ENCODE results near the gene MYH9.
"Not testable (repeated sequence)": the region's sequence is repeated elsewhere in the genome, so short reads cannot be mapped to it uniquely, and the experiment has no call there.

MYH9 gene

DNA sequence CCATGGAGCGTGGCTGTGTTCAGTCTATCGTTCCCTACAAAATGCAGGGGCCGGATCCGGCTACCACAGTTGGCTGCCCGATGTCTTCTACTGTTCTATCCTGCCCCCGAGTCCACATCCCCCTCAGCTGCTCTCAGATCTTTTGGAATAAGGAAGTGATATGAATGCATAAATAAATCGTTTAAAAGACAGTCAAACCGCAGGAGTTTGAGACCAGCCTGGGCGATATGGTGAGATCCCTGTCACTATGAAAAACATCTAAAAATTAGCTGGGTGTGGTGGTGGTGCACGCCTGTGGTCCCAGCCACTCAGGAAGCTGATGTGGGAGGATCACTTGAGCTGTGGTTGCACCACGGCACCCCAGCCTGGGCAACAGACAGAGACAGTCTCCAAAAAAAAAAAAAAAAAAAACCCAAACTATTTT, 97.8 kb downstream of the MYH9 start:
- DNase-seq = not testable (repeated sequence)

DNA sequence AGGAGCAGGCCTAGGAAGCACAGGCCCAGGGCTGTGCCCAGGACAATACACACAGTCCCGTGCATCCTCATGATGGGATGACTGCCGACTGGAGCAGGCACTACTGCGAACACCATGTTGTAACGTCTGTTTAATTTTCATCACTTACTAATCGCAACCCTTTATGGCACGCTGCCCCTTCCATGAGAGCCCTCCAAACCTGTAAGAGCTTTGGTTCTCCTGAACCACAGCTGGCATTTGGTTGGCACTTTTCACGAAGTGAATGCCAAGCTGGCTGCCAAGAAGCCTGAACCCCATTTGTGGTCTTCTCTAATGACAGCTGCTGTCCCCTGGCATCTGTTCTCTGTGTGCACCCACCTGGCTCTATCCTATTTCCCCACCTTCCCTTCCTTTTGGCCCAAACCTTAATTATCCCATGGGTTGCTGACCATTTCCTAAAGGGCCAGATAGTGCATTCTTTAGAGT, 98.3 kb downstream of the MYH9 start:
- peak; percentile 39 for DNase-seq

DNA sequence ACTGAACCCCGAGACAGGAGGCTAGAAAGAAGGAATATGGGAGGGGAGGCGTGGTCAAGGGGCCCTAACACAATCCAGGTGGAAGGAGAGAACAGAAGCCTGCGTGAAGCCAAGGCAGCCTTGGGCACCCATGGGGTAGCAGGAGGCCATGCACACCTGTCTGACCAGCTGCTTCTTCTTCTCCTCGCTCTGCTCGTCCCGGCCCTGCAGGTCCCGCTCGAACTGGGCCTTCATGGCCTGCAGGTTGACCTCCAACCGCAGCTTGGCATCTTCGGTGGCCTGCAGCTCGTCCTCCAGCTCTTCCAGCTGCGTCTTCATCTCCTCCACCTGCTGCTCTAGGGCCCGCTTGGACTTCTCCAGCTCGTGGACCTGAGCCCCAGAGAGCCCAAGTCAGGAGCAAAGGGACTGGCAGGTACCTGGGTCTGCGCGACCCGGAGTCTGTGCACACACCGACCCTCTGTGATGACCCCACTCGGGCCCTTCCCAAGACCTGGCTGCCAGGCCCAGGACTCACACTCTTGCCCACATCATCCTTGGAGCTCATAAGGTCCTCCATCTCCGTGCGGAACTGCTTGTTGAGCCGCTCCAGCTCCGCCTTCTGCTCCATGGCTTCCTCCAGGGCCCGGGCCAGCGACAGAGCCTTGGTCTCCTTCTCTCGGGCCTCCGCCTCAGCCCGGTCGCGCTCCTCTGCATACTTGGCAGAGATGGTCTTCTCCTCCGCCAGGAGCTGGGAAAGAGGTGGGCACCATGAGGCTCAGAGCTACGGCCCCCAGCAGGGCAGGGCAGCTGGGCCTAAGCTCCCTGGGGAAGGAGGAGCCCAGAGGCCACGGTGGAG, 99.0 kb downstream of the MYH9 start:
- no peak for DNase-seq

DNA sequence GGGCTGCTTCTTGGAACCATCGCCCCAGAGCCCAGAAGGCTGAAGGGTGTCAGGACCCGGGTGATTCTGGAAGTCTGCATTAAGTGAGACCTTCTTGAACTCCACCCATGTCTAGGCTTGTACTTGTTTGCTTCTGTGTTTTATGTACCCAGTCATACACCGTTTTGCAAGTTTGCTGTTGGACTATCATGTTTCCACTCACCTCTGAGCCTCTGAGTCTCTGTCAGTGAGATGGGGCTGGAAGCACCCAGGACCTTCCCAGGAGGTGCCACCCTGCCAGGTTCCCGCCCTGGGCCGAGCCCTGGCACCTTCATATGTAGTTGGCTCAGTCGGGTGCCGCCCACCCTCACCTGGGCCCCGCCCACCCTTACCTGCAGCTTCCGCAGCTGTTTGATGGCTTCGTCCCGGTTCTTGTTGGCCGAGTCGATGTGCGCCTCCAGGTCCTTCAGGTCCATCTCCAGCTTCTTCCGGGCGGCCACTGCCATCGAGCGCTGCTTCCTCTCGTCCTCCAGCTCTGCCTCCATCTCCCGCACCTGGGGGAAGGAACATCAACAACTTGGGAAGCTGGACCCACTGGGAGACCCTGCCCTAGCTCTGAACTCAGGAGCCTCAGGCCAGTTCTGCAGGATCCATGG, 99.8 kb downstream of the MYH9 start:
- no peak for DNase-seq

DNA sequence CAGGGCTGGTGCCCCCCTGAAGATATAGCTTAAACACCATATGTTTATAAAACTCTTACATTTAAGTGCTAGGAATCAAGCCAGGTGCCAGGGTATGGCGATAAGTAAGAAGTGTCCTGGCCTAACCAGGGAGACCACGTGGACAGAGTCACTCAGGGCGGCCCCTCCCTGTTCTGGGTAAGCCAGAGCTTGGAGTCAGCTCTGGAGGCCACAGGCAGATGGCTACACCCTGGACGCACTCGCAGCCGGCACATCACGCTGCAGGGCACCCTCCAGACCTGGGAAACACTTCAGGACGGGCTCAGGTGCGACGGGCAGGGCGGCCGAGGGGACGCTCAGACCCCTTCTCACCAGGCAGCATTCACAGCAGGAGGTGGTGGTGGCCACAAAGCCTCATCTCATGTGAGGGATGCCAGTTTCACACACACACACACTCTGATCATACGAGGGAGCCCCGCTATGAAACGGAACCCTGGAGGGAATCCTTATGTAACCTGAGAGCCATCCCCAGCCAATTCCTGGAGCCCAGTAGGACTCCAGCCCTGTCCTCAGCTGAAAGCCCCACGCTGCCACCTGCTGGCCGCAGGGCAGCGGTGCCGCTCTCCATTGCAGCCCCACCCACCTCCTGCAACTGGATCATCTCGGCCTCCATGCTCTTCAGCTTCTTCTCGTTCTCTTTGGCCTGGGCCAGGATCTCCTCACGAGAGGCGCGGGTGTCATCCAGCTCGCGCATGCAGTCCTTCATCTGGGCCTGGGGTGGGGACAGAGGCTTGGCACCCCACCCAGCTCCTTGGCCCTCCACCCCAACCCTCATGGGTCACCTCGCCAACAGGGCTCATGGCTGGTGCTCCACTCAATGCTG, 101.4 kb downstream of the MYH9 start:
- DNase-seq = peak; percentile 34

DNA sequence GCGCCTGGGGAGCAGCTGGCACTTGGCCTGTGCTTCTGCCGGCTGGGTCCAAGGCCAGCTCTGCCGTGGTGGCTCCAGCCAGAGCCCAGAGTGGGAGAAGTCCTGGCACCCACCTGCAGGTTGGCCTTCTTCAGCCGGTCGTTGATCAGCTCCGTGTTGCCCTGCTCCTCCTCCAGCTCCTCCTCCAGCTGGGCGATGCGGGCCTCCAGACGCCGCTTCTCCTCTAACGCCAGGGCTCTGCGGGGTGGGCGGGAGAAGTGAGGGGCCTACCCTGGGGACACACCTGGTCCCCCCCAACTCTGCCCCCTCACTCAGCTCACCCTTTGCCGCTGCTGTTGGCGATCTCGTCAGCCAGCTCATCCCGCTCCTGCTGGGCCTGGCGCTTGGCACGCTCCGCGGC, 102.2 kb downstream of the MYH9 start:
- no peak for DNase-seq

DNA sequence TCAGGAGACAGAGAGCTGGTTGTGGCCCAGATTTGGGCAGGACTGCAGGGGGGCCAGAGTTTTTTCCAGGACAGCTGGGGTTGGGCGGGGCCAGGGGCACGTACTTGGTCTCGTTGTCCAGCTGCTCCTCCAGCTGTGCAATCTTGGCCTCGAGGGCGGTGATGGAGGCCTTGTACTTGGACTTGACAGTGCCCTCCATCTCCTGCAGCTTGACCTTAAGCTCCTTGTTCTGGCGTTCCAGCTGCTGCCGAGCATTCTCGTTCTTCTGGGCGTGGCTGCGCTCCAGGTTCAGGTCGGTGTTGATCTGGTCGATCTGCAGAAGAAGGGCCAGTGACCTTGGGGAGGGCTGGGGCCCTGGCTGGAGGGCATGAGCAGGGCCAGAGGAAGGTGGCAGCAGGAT, 102.8 kb downstream of the MYH9 start:
- no peak for DNase-seq

DNA sequence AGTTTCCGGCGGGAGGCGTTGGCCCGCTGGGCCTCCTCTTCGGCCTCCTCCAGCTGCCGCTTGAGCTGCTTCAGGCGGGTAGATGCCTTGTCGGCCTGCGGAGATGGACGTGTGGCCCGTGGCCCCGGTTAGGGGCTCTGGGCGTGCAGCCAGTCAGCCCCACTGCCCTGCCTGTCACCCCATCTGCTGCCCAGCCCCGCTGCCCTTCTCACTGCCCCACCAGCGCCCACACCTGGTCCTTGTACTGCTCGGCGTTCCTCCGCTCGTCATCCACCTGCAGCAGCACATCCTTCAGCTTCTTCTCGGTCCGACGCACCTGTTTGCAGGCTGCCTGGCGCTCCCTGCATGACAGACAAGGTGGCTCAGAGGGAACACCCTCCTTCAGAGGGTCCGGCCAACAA, 103.6 kb downstream of the MYH9 start:
- no peak for DNase-seq

DNA sequence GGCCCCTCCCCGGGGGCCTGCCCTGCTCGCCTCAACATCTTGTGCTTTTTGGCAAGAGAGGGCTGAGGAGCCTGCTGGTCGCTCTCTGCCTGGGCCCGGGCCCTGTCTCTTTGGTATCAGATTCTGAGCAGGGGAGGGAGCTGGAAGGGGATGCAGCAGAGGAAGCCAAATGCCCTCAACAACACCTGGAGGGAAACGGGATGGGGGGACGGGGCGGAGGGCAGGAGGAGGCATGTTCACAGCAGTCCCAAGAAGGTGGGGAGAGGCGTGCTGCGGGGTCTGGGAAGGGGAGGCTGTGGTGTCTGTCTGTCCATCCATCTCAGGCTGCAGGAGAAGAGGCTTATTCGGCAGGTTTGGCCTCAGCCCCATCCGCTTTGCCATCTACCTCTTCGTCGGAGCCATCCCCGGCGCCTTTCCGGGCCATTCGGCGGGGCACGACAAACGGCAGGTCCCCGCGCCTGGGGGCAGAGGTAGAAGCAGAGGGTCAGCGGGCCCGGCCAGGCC, 105.4 kb downstream of the MYH9 start:
- DNase-seq = no peak

DNA sequence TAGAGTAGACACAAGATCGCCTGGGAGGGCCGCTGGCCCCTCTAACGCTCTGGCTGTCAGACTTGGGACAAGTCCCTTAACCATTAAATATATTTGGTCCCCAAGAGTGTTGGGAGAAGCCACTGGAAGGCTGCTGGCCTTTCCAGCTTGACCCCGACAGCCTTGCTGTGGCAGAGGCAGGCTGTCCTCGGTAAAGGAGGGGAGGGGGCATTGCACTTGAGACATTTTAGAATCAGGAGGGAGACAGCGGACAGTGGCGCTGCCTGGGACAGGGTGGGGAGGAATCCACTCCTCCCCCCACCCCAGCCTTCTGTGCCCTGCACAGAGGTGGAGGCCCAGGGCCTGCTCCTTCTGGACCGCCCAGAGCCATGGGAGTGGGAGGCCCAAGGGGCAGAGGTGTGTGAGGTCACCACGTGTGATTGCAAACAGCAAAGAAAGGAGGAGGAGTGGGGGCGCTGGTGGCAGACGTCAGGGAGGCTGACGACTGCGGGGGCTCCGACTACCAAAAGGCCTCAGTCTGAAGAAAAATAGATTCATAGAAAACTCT, 105.9 kb downstream of the MYH9 start:
- no peak for DNase-seq

DNA sequence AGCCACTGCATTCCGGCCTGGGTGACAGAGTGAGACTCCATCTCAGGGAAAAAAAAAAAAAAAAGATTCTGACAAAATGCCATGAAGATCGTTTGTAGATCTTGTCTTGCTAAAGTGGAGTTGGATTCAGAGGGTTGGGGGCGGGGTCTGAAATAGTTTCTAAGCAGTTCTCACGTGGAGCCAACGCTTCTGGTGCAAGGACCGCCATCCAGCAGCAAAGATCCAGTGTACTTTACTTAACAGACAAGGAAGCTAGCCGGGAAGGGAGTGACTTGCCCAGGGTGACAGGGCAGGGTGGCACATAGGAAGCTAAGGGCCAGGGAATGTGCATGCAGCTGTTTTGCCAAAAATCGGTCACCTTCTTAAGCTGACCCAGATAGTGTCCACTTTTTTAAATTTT, 107.4 kb downstream of the MYH9 start:
- no peak for DNase-seq

DNA sequence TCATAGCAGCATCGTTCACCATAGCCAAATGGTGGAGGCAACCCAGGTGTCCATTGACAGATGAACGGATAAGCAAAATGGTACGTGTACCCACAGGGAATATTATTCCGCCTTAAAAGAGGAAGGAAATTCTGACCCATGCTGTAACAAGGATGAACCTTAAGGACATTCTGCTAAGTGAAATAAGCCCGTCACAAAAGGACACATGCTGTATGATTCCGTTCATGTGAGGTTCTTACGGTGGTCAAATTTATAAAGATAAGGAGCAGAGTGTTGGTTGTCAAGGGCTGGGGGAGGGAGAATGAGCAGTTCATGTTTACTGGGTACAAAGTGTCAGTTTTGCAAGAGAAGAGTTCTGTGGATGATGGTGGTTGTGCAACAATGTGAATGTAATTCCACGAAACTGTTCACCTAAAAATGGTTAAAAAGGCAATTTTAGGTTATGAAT, 108.5 kb downstream of the MYH9 start:
- DNase-seq = no peak

DNA sequence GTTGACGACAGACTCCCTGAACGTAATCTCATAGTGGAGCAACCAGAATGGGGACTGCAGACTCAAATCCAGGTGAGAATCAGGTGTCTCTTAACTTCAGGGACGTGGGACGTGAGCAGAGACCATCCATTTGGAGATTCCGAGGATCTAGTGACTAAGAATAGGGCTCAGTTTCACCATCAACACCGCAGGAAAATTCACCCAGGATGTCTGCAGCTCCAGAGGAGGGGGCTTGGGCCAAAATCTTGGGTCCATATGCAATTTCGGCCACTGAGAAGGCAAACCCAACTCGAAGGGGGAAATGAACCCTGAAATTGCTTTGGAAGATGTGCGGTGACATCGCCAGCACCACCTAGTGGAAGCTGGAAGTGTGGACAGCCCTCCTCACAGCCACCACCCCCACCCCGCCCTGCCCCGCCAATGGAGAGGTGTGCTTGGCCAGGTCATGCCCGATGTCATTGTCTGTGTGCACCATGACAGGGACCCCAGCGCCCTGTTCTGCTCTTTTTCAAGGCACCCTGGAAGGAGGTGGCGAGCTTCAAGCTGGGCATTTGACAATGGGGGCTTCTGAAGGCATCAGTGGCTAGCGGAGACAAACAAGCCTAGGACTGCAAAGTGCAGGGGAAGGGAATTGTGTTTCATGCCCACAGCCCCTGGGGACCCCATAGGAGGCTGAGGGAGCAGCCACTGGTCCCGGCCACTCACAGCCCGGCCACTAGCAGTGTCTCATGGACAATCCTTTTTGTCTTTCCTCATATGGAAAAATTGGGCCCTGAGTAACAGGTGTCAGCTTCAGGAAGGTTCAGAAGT, 110.1 kb downstream of the MYH9 start:
- peak; percentile 8 for DNase-seq

DNA sequence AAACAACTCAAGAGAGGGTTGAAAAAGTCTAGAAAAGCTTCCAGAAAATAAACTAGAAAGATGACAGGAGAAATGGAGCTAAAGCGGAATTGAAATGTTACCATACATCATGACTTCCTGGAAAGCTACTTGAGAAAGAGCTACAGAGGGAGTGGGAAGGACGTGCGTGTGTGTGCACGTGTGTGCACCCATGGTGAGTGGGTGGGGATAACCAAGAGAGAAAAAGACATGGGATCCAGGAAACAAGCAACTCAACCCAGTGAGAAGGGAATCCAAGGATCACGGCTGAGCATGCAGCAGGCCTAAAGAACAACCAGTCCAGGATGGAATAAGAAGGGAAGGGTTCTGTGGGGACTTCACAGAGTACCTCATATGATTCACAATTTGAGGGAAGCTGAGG, 113.2 kb downstream of the MYH9 start:
- no peak for DNase-seq

DNA sequence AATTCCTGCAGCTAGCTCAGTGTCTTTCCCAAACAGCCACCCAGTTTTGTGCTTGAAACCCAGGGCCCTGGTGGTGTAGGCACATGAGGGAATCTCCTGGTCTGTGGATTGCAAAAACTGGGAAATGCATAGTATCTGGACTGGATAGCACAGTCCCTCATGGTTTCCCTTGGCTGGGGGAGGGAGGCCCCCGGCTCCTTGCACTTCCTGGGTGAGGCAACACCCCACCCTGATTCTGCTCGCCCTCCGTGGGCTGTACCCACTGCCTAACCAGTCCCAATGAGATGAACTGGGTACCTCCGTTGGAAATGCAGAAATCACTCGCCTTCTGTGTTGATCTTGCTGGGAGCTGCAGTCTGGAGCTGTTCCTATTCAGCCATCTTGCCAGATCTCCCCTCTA, 115.8 kb downstream of the MYH9 start:
- DNase-seq = not testable (repeated sequence)

DNA sequence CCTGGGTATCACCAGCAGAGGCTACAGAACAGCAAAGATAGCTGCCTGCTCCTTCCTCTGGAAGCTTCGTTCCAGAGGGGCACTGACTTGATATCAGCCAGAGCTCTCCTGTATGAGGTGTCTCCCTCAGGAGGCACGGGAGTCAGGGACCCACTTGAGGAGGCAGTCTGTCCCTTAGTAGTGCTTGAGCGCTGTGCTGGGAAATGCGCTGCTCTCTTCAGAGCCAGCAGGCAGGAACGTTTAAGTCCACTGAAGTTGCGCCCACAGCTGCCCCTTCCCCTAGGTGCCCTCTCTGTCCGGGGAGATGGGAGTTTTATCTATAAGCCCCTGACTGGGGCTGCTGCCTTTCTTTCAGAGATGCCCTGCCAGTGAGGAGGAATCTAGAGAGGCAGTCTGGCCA, 116.5 kb downstream of the MYH9 start:
- DNase-seq = not testable (repeated sequence)

DNA sequence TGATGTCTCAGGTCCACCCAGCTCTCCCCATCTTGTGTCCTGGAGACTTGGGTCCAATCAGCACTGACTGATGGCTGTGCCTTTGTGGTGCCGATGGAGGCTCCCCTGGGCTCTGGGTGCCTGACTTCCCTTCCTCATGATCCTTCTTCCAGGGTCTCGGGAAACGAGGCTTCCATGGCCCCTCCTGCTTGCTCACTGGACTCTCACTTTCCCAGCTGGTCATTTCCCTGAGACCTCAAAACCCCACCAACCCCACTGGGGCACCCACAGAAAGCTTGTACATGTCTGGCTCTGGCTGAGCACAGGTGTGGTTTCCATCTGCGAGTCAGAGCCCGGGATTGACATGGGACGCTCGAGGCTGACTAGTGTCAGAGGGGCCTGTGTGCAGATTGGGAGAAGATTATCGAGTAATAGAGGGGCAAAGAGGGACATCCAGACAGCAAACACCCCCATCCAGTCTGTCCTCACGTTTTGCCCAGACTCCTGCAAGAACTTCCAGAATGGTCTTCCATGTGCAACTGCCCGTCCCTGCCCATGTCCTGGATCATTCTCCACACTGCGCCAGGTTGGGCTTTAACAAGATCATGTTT, 119.8 kb downstream of the MYH9 start:
- DNase-seq = no peak

DNA sequence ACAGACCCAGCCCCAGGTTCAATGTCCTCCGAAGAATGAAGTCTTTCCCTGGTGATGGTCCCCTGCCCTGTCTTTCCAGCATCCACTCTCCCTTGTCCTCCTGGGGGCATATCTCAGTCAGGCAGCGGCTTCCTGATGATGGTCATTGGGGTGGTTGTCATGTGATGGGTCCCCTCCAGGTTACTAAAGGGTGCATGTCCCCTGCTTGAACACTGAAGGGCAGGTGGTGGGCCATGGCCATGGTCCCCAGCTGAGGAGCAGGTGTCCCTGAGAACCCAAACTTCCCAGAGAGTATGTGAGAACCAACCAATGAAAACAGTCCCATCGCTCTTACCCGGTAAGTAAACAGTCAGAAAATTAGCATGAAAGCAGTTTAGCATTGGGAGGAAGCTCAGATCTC, 120.7 kb downstream of the MYH9 start:
- no peak for DNase-seq

DNA sequence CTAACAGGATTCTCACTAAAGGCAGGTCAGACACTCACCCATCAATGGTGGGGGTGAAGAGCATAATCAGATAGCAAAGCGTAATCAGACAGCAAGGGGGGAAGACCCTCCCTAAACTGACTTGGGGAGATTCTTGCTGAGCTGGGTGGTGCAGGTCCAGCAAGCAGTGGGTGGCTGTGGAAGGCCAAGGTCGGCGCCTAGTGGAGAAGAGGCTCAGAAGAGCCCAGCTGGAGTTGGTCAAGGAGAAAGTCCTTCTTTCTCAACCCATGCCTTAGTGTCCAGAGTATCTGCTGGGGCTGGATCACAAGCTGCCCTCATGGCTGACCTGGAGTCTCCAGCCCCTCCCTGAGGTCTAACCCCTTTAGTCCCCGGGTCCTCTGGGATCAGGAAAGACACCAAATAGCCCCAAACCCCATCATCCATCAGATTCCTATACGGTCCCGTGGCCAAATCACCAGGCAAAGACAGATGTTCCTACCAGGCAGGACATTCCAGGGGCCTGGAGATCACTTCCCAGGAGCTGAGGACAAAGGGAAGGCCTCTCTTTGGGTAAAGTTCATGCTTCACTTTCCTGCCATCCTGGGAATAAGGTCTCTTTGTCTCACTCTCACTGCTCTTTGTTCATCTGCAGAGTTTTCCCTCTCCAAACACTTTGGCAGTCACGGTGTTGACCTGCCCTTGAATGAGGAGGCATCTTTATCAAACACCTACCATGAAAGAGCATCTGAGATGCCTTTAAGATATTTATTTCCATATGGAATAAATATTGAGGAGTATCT, 123.7 kb downstream of the MYH9 start:
- not testable (repeated sequence) for DNase-seq

DNA sequence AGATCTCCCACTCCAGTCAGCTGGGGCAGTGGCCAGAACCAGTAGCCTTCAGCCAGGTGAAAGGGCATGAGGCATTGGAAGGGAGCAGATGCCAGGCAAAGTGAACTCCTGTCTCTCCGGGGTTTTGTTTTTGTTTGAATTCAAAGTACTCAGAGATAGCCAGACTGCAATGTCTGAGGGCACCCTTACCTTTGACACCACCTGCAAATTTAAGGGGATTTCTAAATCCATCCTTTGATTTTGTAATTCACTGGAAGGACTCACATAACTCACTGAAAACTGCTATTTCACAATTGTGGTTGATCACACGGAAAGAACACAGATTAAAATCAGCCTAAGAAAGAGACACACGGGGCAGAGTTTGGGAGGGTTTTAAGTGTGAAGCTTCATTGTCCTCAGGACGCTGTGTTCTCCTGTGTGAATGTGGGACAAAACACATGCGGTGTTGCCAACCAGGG, 124.5 kb downstream of the MYH9 start:
- not testable (repeated sequence) for DNase-seq

DNA sequence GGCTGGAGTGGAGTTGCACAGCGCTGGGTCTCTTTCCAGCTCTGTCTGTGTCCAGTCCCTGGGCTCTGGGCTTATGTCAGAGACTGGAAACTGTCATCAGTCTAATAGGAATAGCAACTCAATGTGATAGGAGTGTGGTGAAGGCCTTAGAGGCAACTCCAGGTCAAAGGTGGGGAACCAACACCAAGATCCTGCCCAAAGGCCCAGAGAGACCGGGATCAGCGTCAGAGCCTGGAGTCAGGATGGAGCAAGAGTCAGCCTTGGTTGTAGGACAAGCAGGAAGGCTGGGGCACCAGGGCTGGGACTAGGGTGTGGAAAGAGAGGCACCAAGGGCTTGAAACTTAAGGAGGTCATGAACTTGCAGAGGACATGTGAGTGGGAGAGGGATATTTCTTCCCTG, 125.5 kb downstream of the MYH9 start:
- not testable (repeated sequence) for DNase-seq
